Stimulated activated naive CD8-positive, alpha-beta T cell treated with anti-CD3 and anti-CD28 coated beads, Interleukin-15, Interleukin-2, amounts not matched to agents 100 ng/mL and 50 ng/mL, for 24 hours (primary cell): ENCODE data around the gene WSCD1.

Experiments used
- H3K27ac Mint-ChIP-seq: one replicate; pipeline ENCODE4 v1.8.0; 2021; ENCODE audit warnings: mild to moderate bottlenecking, mixed read lengths
- H3K27me3 Mint-ChIP-seq: one replicate; pipeline ENCODE4 v1.8.0; 2021; ENCODE audit warnings: mixed read lengths
- H3K36me3 Mint-ChIP-seq: one replicate; pipeline ENCODE4 v1.8.0; 2021; ENCODE audit warnings: low read depth, mixed read lengths
- H3K4me1 Mint-ChIP-seq: one replicate; pipeline ENCODE4 v1.8.0; 2021; ENCODE audit warnings: low read depth, mixed read lengths
- H3K4me3 Mint-ChIP-seq: one replicate; pipeline ENCODE4 v1.8.0; 2021; ENCODE audit warnings: mild to moderate bottlenecking, mixed read lengths
- H3K9me3 Mint-ChIP-seq: one replicate; pipeline ENCODE4 v1.8.0; 2021; ENCODE audit warnings: mixed read lengths

Gene WSCD1

GRCh38 chr17:6100891-6101500 is 30.8 kb downstream of the WSCD1 start:
- H3K27me3 Mint-ChIP-seq, result peaks cover 16% of the 10 kb centered on the region
- no peaks in the 10 kb centered on the region for H3K9me3 Mint-ChIP-seq
- no peak overlapping the region for H3K4me3 Mint-ChIP-seq
- H3K4me1 Mint-ChIP-seq, result no peaks in the 10 kb centered on the region
- H3K36me3 Mint-ChIP-seq, result no peaks in the 10 kb centered on the region
- no peak overlapping the region for H3K27ac Mint-ChIP-seq

- H3K27ac Mint-ChIP-seq, result no peak overlapping the region
- H3K4me1 Mint-ChIP-seq, result no peaks in the 10 kb centered on the region
- no peak overlapping the region for H3K4me3 Mint-ChIP-seq
- no peaks in the 10 kb centered on the region for H3K9me3 Mint-ChIP-seq
- no peaks in the 10 kb centered on the region for H3K36me3 Mint-ChIP-seq
- H3K27me3 Mint-ChIP-seq, result peaks cover 23% of the 10 kb centered on the region
Observed at GRCh38 chr17:6101706-6102105, 31.5 kb downstream of the WSCD1 start.

GRCh38 chr17:6102615-6103014 is 32.4 kb downstream of the WSCD1 start:
- Mint-ChIP-seq H3K27ac (no peak overlapping the region), H3K4me3 (no peak overlapping the region), H3K27me3 (peaks cover 23% of the 10 kb centered on the region), H3K4me1 (no peaks in the 10 kb centered on the region), H3K9me3 (no peaks in the 10 kb centered on the region), H3K36me3 (no peaks in the 10 kb centered on the region)

- no peak overlapping the region for H3K27ac Mint-ChIP-seq
- H3K4me3 Mint-ChIP-seq, result no peak overlapping the region
- H3K36me3 Mint-ChIP-seq, result no peaks in the 10 kb centered on the region
- no peaks in the 10 kb centered on the region for H3K9me3 Mint-ChIP-seq
- no peaks in the 10 kb centered on the region for H3K4me1 Mint-ChIP-seq
- H3K27me3 Mint-ChIP-seq, result peaks cover 23% of the 10 kb centered on the region
Observed at GRCh38 chr17:6104956-6105648, 34.9 kb downstream of the WSCD1 start.

GRCh38 chr17:6105649-6106007 is 35.4 kb downstream of the WSCD1 start:
- no peak overlapping the region for H3K27ac Mint-ChIP-seq

DNA sequence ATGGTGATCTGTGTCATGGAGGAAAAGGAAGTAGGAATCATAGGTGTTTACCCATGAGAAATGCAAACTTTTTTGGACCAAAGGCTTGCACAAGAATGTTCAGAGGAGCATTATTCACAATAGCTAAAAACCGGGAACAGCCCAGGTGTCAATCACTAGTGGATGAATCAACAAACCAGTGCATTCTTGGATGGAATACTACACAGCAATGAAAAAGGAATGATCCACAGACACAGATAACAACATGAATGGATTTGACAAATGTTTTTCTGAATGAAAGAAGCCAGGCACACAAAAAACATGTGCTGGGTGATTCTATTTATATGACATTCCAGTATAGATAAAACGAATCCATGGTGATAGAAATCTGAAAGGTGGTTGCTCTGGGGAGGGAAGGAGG is 36.0 kb downstream of the WSCD1 start:
- Mint-ChIP-seq H3K9me3 (no peaks in the 10 kb centered on the region), H3K36me3 (no peaks in the 10 kb centered on the region), H3K27me3 (peaks cover 20% of the 10 kb centered on the region), H3K4me3 (no peak overlapping the region), H3K4me1 (peaks cover 5% of the 10 kb centered on the region), H3K27ac (no peak overlapping the region)

More at GRCh38 chr17:6105649-6106007, 35.4 kb downstream of the WSCD1 start:
- Mint-ChIP-seq H3K4me3 (no peak overlapping the region), H3K4me1 (peaks cover 4% of the 10 kb centered on the region), H3K36me3 (no peaks in the 10 kb centered on the region), H3K9me3 (no peaks in the 10 kb centered on the region), H3K27me3 (peaks cover 23% of the 10 kb centered on the region)

DNA sequence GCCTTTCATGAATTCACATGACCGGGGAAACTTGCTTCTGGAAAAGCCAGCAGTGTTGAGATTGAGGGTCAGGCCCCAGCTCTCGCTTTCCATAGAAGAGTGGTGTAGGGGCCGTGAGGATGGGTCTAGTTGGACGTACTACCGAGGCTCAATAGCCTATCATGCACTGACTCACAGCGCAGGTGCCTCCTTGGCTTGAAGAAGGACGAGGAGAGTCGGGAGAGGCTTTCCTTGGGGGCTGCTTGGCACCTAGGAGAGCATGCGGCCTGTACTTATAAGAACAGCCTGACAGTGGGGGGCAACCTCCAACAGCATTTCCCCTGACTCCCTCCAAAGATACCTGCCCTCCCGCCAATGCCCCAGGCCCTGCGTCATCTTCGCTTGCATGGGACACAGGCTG is 37.6 kb downstream of the WSCD1 start:
- Mint-ChIP-seq H3K9me3 (no peaks in the 10 kb centered on the region), H3K27me3 (peaks cover 22% of the 10 kb centered on the region), H3K27ac (no peak overlapping the region), H3K36me3 (no peaks in the 10 kb centered on the region), H3K4me1 (peaks cover 5% of the 10 kb centered on the region), H3K4me3 (no peak overlapping the region)

- Mint-ChIP-seq H3K36me3 (no peaks in the 10 kb centered on the region), H3K4me3 (no peak overlapping the region), H3K9me3 (no peaks in the 10 kb centered on the region), H3K27me3 (peaks cover 22% of the 10 kb centered on the region), H3K27ac (no peak overlapping the region), H3K4me1 (peaks cover 5% of the 10 kb centered on the region)
Observed at GRCh38 chr17:6108382-6108781, 38.2 kb downstream of the WSCD1 start.

GRCh38 chr17:6108987-6109386 is 38.8 kb downstream of the WSCD1 start:
- H3K27ac Mint-ChIP-seq, result no peak overlapping the region
- H3K9me3 Mint-ChIP-seq, result no peaks in the 10 kb centered on the region
- peaks cover 22% of the 10 kb centered on the region for H3K27me3 Mint-ChIP-seq
- peaks cover 5% of the 10 kb centered on the region for H3K4me1 Mint-ChIP-seq
- no peak overlapping the region for H3K4me3 Mint-ChIP-seq
- no peaks in the 10 kb centered on the region for H3K36me3 Mint-ChIP-seq

- H3K4me3 Mint-ChIP-seq, result no peak overlapping the region
- no peaks in the 10 kb centered on the region for H3K36me3 Mint-ChIP-seq
- no peaks in the 10 kb centered on the region for H3K9me3 Mint-ChIP-seq
- H3K4me1 Mint-ChIP-seq, result peaks cover 5% of the 10 kb centered on the region
- H3K27ac Mint-ChIP-seq, result no peak overlapping the region
- peaks cover 22% of the 10 kb centered on the region for H3K27me3 Mint-ChIP-seq
Observed at GRCh38 chr17:6109536-6109935, 39.4 kb downstream of the WSCD1 start.

DNA sequence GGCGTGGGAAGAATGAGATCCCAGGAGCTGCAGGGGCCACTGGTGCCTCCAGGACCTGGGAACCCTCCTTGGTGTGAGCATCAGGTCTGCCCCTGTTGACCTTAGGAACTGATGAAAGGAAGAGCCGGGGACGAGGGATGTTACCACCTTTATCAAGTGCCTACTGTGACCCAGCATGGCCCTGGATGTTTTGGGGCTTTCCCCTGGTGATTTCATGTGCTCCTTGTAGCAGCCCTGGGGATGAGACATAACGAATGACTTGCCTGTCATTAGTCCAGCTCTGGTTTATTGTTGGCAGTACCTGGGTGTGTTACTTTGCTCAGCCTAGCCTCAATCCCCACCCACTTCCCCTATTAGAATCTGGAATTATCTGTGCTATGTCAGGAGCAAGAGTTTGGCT is 39.9 kb downstream of the WSCD1 start:
- no peaks in the 10 kb centered on the region for H3K9me3 Mint-ChIP-seq
- H3K4me3 Mint-ChIP-seq, result no peak overlapping the region
- peaks cover 5% of the 10 kb centered on the region for H3K4me1 Mint-ChIP-seq
- H3K36me3 Mint-ChIP-seq, result no peaks in the 10 kb centered on the region
- H3K27ac Mint-ChIP-seq, result no peak overlapping the region
- H3K27me3 Mint-ChIP-seq, result peaks cover 21% of the 10 kb centered on the region

GRCh38 chr17:6110592-6110991 is 40.4 kb downstream of the WSCD1 start:
- no peak overlapping the region for H3K27ac Mint-ChIP-seq
- H3K27me3 Mint-ChIP-seq, result peaks cover 18% of the 10 kb centered on the region
- no peaks in the 10 kb centered on the region for H3K9me3 Mint-ChIP-seq
- H3K4me1 Mint-ChIP-seq, result peaks cover 5% of the 10 kb centered on the region
- H3K4me3 Mint-ChIP-seq, result no peak overlapping the region
- H3K36me3 Mint-ChIP-seq, result no peaks in the 10 kb centered on the region

DNA sequence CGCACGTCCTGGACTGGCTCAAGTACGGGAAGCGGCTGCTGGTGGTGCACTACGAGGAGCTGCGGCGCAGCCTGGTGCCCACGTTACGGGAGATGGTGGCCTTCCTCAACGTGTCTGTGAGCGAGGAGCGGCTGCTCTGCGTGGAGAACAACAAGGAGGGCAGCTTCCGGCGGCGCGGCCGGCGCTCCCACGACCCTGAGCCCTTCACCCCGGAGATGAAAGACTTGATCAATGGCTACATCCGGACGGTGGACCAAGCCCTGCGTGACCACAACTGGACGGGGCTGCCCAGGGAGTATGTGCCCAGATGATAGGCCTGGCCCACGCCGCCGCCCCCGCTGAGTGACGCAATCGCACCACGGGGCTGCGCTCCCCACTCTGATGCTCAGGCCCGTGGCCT is 50.2 kb downstream of the WSCD1 start:
- Mint-ChIP-seq H3K27ac (no peak overlapping the region), H3K4me1 (no peaks in the 10 kb centered on the region), H3K4me3 (no peak overlapping the region), H3K36me3 (no peaks in the 10 kb centered on the region), H3K9me3 (peaks cover under 1% of the 10 kb centered on the region), H3K27me3 (peaks cover 3% of the 10 kb centered on the region)

- no peaks in the 10 kb centered on the region for H3K36me3 Mint-ChIP-seq
- H3K4me3 Mint-ChIP-seq, result no peak overlapping the region
- H3K9me3 Mint-ChIP-seq, result peaks cover 9% of the 10 kb centered on the region
- H3K4me1 Mint-ChIP-seq, result no peaks in the 10 kb centered on the region
- no peaks in the 10 kb centered on the region for H3K27me3 Mint-ChIP-seq
- H3K27ac Mint-ChIP-seq, result no peak overlapping the region
Observed at GRCh38 chr17:6124856-6125255, 54.7 kb downstream of the WSCD1 start.

GRCh38 chr17:6126768-6127167 is 56.6 kb downstream of the WSCD1 start:
- H3K27ac Mint-ChIP-seq, result no peak overlapping the region
- no peaks in the 10 kb centered on the region for H3K36me3 Mint-ChIP-seq
- no peaks in the 10 kb centered on the region for H3K4me1 Mint-ChIP-seq
- no peak overlapping the region for H3K4me3 Mint-ChIP-seq
- H3K9me3 Mint-ChIP-seq, result peaks cover 9% of the 10 kb centered on the region
- no peaks in the 10 kb centered on the region for H3K27me3 Mint-ChIP-seq

DNA sequence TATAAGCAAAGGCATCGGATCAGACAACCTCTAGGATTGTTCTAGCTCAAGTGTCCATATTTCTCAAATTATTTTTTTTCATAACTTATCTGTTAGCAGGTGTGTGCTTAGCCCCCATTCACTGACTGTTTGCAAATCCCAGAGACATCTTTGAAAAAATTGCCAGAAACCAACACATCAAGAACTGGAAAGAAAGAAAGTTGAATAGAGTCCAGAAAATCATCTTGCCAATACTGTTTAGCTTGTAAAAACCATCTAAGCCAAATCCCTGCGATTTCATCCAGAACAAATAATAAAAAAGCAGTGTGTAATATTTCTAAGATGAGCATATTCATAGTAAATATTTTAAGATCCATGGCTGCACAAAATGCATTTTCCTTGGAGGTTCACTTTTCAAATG is 64.5 kb downstream of the WSCD1 start:
- H3K36me3 Mint-ChIP-seq, result no peaks in the 10 kb centered on the region
- H3K4me3 Mint-ChIP-seq, result no peak overlapping the region
- no peak overlapping the region for H3K27ac Mint-ChIP-seq

More for the DNA sequence above, 64.5 kb downstream of the WSCD1 start:
- no peaks in the 10 kb centered on the region for H3K9me3 Mint-ChIP-seq
- no peaks in the 10 kb centered on the region for H3K4me1 Mint-ChIP-seq
- H3K27me3 Mint-ChIP-seq, result peaks cover 17% of the 10 kb centered on the region
